Transverse colon (tissue), 4 donors: ENCODE measurements around the gene ACR.

Experiments used
- POLR2A ChIP-seq: fragments of 450-650 bp; IDR thresholded peaks from one replicate; pipeline ENCODE4 v1.6.1; 2016; ENCODE audit warnings: antibody characterized with exemption, mild to moderate bottlenecking, moderate library complexity
- POLR2AphosphoS5 ChIP-seq, 3 donors: sonication (generic); formaldehyde crosslinking; IDR thresholded peaks; one replicate each; pipeline ENCODE4 v1.6.1; 2016; ENCODE audit warnings: antibody characterized with exemption in 3 of 3
- TF ChIP-seq, protein P1 (sequence below), 5 experiments: fragments of 200-600 bp in 3 of 5; fragments of 450-650 bp in 2 of 5; sonication (generic) in 3 of 5; IDR thresholded peaks; 1 replicate in 2 of 5; 2 replicates in 3 of 5; pipeline ENCODE4 v1.5.1; 2016 to 2017; ENCODE audit warnings: antibody characterized with exemption in 5 of 5, inconsistent platforms in 3 of 5, mild to moderate bottlenecking in 2 of 5, moderate library complexity in 1 of 5

DNA sequence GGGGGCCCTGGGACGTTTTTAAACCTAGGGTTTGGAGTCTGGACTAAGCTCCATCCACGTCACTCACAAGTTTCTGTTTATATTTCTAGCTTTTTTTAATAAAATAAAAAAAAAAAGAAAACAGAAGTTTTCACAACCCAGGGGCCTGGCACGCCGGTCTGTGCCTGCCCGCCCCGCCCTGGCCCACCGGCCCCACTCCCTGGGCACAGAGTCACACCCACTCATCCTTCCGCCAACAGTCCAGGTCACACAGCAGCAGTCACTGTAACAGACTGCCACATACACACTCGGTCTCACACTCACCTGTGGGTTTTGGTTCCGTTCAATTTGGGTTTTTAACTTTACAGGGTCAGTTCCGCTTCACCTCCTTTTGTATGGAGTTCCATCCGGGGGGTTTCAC lies 5.3 kb upstream of the ACR start:
- TF ChIP-seq, protein P1, sequence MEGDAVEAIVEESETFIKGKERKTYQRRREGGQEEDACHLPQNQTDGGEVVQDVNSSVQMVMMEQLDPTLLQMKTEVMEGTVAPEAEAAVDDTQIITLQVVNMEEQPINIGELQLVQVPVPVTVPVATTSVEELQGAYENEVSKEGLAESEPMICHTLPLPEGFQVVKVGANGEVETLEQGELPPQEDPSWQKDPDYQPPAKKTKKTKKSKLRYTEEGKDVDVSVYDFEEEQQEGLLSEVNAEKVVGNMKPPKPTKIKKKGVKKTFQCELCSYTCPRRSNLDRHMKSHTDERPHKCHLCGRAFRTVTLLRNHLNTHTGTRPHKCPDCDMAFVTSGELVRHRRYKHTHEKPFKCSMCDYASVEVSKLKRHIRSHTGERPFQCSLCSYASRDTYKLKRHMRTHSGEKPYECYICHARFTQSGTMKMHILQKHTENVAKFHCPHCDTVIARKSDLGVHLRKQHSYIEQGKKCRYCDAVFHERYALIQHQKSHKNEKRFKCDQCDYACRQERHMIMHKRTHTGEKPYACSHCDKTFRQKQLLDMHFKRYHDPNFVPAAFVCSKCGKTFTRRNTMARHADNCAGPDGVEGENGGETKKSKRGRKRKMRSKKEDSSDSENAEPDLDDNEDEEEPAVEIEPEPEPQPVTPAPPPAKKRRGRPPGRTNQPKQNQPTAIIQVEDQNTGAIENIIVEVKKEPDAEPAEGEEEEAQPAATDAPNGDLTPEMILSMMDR (IDR thresholded peaks at IDR 0.05), result no peak
- TF ChIP-seq POLR2AphosphoS5 (IDR thresholded peaks at IDR 0.05) (no peak), POLR2A (no peak)
